Glutamatergic neuron (in vitro differentiated cells): ENCODE measurements around the gene OR52B2. TPM values are rescaled to one million over a fixed set of nuclear protein-coding genes. Genes with fewer than 3 reads are reported as not detected.

Experiments
- DNase-seq: peaks from one replicate; pipeline ENCODE4 v3.0.0; 2022
- H3K27ac Mint-ChIP-seq: one replicate; pipeline ENCODE4 v1.8.0; 2020; ENCODE audit warnings: mild to moderate bottlenecking, mixed read lengths, inconsistent platforms; ENCODE audit not compliant: unreplicated experiment
- H3K27me3 Mint-ChIP-seq: one replicate; pipeline ENCODE4 v1.8.0; 2020; ENCODE audit warnings: mild to moderate bottlenecking, moderate library complexity, mixed read lengths, inconsistent platforms; ENCODE audit not compliant: unreplicated experiment
- H3K36me3 Mint-ChIP-seq: one replicate; pipeline ENCODE4 v1.8.0; 2020; ENCODE audit warnings: mild to moderate bottlenecking, mixed read lengths, inconsistent platforms; ENCODE audit not compliant: unreplicated experiment
- H3K4me1 Mint-ChIP-seq: one replicate; pipeline ENCODE4 v1.8.0; 2020; ENCODE audit warnings: mild to moderate bottlenecking, low read depth, mixed read lengths, inconsistent platforms; ENCODE audit not compliant: unreplicated experiment
- H3K4me3 Mint-ChIP-seq: one replicate; pipeline ENCODE4 v1.8.0; 2020; ENCODE audit warnings: mild to moderate bottlenecking, mixed read lengths, inconsistent platforms; ENCODE audit not compliant: unreplicated experiment
- H3K9me3 Mint-ChIP-seq: one replicate; pipeline ENCODE4 v1.8.0; 2020; ENCODE audit warnings: mild to moderate bottlenecking, moderate library complexity, mixed read lengths, inconsistent platforms; ENCODE audit not compliant: unreplicated experiment
- total RNA-seq: library from RNA; stranded (reverse); fragmentation: NEBNext Ultra II Directional; extraction: Animal tissue kit (Norgen Biotek cat#: 25700); gene quantifications from one replicate; pipeline ENCODE4 v1.2.1, GENCODE V29; 2021; ENCODE audit not compliant: unreplicated experiment
- TF ChIP-seq, protein P1 (sequence below): fragments of 200-600 bp; sonication (generic); IDR thresholded peaks from one replicate; pipeline ENCODE4 v1.5.0; 2021; ENCODE audit not compliant: partially characterized antibody, unreplicated experiment

Gene OR52B2
- total RNA-seq, 1 donor from 2014 or later, result not detected

DNA sequence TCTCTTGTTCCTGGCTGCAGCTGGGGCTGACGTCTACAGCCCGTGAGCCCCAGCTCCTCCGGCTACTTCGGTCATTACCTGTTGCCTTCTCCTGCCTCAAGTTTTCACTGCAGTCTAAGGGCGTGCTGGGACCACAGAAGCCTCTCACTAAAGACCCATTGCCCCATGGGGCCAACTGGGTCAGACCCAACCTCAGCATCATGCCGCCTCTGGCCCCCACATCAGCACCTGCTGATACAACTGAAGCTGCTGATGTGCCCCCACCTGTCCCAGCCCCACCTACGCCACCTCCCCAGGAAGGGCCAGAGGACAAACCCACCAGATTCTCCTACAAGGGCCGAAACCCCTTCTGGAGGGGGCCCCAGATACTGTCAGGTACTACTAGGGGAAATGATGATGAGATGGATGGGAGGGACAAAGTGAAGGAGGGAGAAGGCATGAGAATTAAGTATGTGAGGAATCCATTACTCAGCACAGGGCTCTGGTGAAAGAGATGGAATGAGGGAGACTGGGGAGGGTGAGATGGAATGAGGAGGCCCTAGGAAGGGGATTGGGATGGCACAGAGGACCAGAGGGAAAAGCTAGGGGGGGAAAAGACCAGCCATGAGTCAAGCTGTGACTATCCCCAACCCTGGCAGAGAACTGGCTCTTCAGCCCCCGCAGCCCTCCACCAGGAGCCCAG is 40.3 kb upstream of the OR52B2 start:
- DNase-seq, result no peak
- Mint-ChIP-seq H3K27me3 (peaks cover 2% of the 10 kb centered on the region), H3K4me3 (no peak overlapping the region), H3K36me3 (peaks cover 6% of the 10 kb centered on the region), H3K9me3 (no peaks in the 10 kb centered on the region), H3K4me1 (no peaks in the 10 kb centered on the region), H3K27ac (no peak overlapping the region)
- TF ChIP-seq, protein P1, sequence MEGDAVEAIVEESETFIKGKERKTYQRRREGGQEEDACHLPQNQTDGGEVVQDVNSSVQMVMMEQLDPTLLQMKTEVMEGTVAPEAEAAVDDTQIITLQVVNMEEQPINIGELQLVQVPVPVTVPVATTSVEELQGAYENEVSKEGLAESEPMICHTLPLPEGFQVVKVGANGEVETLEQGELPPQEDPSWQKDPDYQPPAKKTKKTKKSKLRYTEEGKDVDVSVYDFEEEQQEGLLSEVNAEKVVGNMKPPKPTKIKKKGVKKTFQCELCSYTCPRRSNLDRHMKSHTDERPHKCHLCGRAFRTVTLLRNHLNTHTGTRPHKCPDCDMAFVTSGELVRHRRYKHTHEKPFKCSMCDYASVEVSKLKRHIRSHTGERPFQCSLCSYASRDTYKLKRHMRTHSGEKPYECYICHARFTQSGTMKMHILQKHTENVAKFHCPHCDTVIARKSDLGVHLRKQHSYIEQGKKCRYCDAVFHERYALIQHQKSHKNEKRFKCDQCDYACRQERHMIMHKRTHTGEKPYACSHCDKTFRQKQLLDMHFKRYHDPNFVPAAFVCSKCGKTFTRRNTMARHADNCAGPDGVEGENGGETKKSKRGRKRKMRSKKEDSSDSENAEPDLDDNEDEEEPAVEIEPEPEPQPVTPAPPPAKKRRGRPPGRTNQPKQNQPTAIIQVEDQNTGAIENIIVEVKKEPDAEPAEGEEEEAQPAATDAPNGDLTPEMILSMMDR, result no peak

DNA sequence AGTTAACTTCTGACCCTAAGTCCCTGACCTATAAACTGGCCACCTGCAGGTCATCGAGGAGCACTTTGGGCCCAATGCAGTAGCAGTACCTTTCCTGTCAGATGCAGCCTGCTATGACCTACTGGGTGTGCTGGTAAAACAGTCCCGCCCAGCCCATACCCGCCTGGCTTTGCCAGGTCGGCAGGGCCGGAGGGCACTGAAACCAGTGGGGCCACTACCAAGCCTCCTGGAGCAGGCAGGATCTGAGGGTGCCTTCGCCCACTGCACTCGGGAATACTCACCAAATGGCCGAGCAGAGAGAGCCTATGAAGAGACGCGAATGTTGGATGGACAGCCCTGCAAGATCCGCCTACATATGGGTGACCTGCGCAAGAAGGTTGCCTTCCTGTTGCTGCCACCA is 39.7 kb upstream of the OR52B2 start:
- peaks cover 6% of the 10 kb centered on the region for H3K36me3 Mint-ChIP-seq
- peaks cover 2% of the 10 kb centered on the region for H3K27me3 Mint-ChIP-seq
- H3K4me1 Mint-ChIP-seq, result no peaks in the 10 kb centered on the region
- TF ChIP-seq, protein P1, result no peak
- H3K4me3 Mint-ChIP-seq, result no peak overlapping the region
- no peak for DNase-seq
- H3K27ac Mint-ChIP-seq, result no peak overlapping the region
- no peaks in the 10 kb centered on the region for H3K9me3 Mint-ChIP-seq

DNA sequence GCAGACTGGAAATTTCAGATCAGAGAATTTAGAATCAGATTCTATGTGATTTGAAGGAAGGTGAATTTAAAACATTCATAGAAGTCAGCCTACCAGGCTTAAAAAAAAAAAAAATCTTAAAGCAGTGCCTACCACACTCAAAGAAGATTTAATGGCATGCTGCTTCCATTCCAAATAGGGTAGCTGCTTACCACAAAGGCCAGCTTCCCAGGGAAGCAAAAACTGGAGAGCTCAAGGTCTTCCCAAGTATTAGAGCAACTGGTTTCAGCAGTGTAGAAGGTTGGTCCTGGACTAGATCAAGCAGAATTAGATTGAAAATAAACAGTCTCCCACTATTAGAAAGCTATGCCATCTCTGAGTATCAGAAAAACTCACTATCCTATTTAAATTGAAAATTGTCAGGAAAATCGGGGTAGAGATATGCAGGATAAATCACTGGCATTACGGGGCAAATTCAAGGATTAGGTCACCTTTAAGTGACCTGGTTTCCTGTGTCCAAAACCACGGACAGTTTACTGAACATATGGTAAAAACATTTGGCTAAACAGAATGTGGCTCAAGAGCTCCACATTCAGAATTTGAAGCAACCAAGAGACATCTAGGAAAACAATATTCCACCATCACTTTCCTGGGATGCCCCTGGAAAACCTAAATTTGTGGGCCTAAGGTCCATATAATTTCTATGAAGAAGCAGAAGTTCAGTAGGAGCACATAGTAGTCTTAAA is 36.5 kb upstream of the OR52B2 start:
- no peak overlapping the region for H3K4me3 Mint-ChIP-seq
- DNase-seq, result no peak
- H3K4me1 Mint-ChIP-seq, result no peaks in the 10 kb centered on the region
- H3K27me3 Mint-ChIP-seq, result peaks cover 2% of the 10 kb centered on the region
- TF ChIP-seq, protein P1, result no peak
- H3K36me3 Mint-ChIP-seq, result peaks cover 6% of the 10 kb centered on the region
- no peaks in the 10 kb centered on the region for H3K9me3 Mint-ChIP-seq
- H3K27ac Mint-ChIP-seq, result no peak overlapping the region

DNA sequence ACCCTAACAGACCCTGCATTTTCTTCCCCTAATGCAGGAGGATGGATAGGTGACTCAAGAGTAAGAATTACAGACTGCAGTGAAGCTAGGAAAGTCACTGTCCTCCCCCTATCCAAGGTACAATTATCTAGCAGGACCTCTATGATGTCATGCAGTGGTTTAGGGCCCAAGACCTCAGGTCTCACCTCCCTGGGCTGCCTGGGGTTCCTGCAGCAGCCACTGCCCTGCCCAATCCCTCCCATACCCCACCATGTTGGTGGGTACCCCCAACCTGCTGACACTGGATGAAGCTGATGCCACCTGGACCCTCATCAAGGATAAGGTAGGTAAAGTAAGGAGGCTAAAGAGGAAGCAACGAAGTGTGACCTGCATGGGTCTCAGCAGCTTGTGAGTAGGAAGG is 35.2 kb upstream of the OR52B2 start, which contains the start of gene C11orf42:
C11orf42 (plus strand) TSS at position 192 of the 400 bp plus-strand sequence; CDS start at position 251, 59 bp downstream.
- Mint-ChIP-seq H3K4me1 (no peaks in the 10 kb centered on the region), H3K27ac (no peak within 1 kb of the TSS), H3K4me3 (no peak within 1 kb of the TSS), H3K36me3 (peaks cover 6% of the 10 kb centered on the region), H3K9me3 (no peaks in the 10 kb centered on the region), H3K27me3 (peaks cover 2% of the 10 kb centered on the region)
- no peak for DNase-seq
- TF ChIP-seq, protein P1, result no peak

DNA sequence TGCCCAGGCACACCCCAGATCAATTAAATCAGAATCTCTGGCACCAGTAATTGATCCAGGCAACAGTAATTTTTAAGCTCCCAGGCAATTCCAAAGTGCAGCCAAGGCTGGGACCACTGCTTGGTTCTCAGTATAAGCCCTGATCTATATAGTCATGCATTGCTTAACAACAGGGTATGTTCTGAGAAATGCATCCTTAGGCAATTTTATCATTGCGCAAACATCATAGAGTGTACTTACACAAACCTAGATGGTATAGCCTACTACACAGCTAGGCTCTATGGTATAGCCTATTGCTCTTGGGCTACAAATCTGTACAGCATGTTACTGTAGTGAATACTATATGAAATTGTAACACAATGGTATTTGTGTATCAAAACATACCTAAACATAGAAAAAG is 34.6 kb upstream of the OR52B2 start:
- Mint-ChIP-seq H3K27me3 (peaks cover 2% of the 10 kb centered on the region), H3K4me1 (no peaks in the 10 kb centered on the region), H3K9me3 (no peaks in the 10 kb centered on the region), H3K36me3 (peaks cover 6% of the 10 kb centered on the region), H3K27ac (no peak overlapping the region), H3K4me3 (no peak overlapping the region)
- no peak for DNase-seq
- TF ChIP-seq, protein P1, result no peak
